Measurements from ENCODE around the gene FAM131A.

DNA sequence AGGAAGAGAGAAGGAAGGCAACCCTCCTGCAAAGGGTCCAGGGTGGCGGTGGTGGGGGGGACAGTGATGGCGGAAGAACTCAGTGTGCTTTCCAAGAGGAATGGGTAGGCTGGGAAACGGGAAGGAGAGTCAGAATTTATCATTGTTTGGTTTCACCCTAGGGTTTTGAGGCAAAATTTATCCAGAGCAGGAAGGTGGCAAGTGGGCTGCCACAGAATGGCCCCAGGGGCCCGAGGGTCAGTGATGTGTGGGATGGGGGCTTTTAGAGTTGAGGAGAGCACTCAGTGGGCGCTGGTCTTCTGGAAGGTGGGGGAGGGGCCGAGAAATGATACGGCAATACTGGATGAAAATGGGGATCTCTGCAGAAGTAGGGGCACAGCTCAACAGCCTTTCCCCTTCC, 581 bp downstream of the FAM131A start:
- TF ChIP-seq POLR2A (IDR thresholded peaks at IDR 0.05) (no peak), POLR2AphosphoS5 (IDR thresholded peaks at IDR 0.05; ENCODE audit: insufficient read depth in 1 of 2, low read depth in 1 of 2) (no peak)
